Uterus (tissue), 2 donors: ENCODE data around the gene ZCCHC7.

Experiments
- POLR2A ChIP-seq, 2 donors: fragments of 450-650 bp; IDR thresholded peaks; one replicate each; pipeline ENCODE4 v1.6.1; 2016; ENCODE audit warnings: antibody characterized with exemption in 2 of 2, mild to moderate bottlenecking in 1 of 2, moderate library complexity in 1 of 2
- TF ChIP-seq, protein P1 (sequence below), 4 experiments: fragments of 200-600 bp in 2 of 4; fragments of 450-650 bp in 2 of 4; sonication (generic) in 2 of 4; IDR thresholded peaks; one replicate each; pipeline ENCODE4 v1.5.1; 2016 to 2019; ENCODE audit warnings: antibody characterized with exemption in 4 of 4, mild to moderate bottlenecking in 2 of 4, moderate library complexity in 1 of 4

DNA sequence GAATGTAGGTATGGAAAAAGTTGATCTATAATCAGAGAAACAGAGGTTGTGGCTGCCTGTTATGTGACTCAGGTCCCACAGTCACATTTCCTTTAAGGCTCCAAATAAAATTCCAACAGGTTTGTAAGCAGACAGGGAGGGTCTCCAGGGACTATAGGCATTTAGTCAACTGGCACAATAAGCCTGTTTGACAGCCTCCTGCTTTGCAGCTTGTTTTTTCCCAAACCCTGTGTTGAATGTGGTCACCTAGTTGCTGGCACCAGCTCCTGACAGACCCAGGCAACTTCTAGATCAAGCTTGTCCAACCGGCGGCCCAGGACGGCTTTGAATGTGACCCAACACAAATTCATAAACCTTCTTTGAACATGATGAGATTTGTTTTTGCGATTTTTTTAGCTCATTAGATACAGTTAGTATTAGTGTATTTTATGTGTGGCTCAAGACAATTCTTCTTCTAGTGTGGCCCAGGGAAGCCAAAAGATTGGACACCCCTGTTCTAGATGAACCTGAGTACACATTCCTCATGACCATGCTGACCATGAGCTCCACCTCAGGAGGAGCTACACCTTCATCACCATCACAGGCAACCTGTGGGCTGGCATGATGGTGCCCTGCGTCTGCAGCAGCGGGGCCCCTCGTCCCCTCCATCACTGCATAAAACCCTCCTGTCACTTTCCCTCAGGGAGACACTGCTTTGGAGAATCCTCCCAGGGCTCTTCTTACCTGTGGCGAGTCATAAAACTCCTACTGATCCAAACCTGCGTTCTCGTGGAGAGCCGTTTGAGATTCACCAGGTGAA, 286.4 kb downstream of the ZCCHC7 start:
- TF ChIP-seq, protein P1, sequence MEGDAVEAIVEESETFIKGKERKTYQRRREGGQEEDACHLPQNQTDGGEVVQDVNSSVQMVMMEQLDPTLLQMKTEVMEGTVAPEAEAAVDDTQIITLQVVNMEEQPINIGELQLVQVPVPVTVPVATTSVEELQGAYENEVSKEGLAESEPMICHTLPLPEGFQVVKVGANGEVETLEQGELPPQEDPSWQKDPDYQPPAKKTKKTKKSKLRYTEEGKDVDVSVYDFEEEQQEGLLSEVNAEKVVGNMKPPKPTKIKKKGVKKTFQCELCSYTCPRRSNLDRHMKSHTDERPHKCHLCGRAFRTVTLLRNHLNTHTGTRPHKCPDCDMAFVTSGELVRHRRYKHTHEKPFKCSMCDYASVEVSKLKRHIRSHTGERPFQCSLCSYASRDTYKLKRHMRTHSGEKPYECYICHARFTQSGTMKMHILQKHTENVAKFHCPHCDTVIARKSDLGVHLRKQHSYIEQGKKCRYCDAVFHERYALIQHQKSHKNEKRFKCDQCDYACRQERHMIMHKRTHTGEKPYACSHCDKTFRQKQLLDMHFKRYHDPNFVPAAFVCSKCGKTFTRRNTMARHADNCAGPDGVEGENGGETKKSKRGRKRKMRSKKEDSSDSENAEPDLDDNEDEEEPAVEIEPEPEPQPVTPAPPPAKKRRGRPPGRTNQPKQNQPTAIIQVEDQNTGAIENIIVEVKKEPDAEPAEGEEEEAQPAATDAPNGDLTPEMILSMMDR (IDR thresholded peaks at IDR 0.05): no peak
- no peak for TF ChIP-seq POLR2A (IDR thresholded peaks at IDR 0.05)
